Progenitor cell of endocrine pancreas (in vitro differentiated cells): ENCODE measurements around the gene LMAN1. TPM values are rescaled to one million over a fixed set of nuclear protein-coding genes. Genes with fewer than 3 reads are reported as not detected.

Source experiments
- DNase-seq: peaks from one replicate; pipeline ENCODE4 v3.0.0; 2021; ENCODE audit warnings: low spot score; ENCODE audit not compliant: unreplicated experiment
- H3K27ac Mint-ChIP-seq: 2 replicates; pipeline ENCODE4 v1.8.0; 2021; ENCODE audit warnings: mild to moderate bottlenecking, moderate library complexity, mixed read lengths
- H3K27me3 Mint-ChIP-seq: 2 replicates; pipeline ENCODE4 v1.8.0; 2021; ENCODE audit warnings: mixed read lengths
- H3K36me3 Mint-ChIP-seq: 2 replicates; pipeline ENCODE4 v1.8.0; 2022; ENCODE audit warnings: mixed read lengths; ENCODE audit not compliant: insufficient read depth
- H3K4me1 Mint-ChIP-seq: 2 replicates; pipeline ENCODE4 v1.8.0; 2021; ENCODE audit warnings: low read depth, mixed read lengths
- H3K4me3 Mint-ChIP-seq: 2 replicates; pipeline ENCODE4 v1.8.0; 2021; ENCODE audit warnings: low read depth, mild to moderate bottlenecking, moderate library complexity, mixed read lengths
- H3K9me3 Mint-ChIP-seq: 2 replicates; pipeline ENCODE4 v1.8.0; 2021; ENCODE audit warnings: low read depth, mixed read lengths
- CTCF ChIP-seq: fragments of 200-600 bp; sonication (generic); IDR thresholded peaks from one replicate; pipeline ENCODE4 v1.5.0; 2021; ENCODE audit warnings: antibody characterized with exemption, mild to moderate bottlenecking; ENCODE audit not compliant: unreplicated experiment
- total RNA-seq: library from RNA; stranded (reverse); gene quantifications from 2 replicates; pipeline ENCODE4 v1.2.1, GENCODE V29; 2021

Gene LMAN1
- total RNA-seq, 1 donor from 2014 or later: 78.2 TPM

GRCh38 chr18:59345556-59345955, 13.5 kb downstream of the LMAN1 start:
- DNase-seq: no peak
- H3K4me3 Mint-ChIP-seq: no peak overlapping the region
- TF ChIP-seq CTCF: no peak
- H3K27me3 Mint-ChIP-seq: no peaks in the 10 kb centered on the region
- peaks cover 64% of the 10 kb centered on the region for H3K36me3 Mint-ChIP-seq
- H3K4me1 Mint-ChIP-seq: peaks cover 6% of the 10 kb centered on the region
- peaks cover 23% of the 10 kb centered on the region for H3K9me3 Mint-ChIP-seq
- H3K27ac Mint-ChIP-seq: no peak overlapping the region

- DNase-seq: no peak
- Mint-ChIP-seq H3K4me3 (no peak overlapping the region), H3K27ac (no peak overlapping the region), H3K27me3 (no peaks in the 10 kb centered on the region), H3K4me1 (peaks cover 6% of the 10 kb centered on the region), H3K36me3 (peaks cover 69% of the 10 kb centered on the region), H3K9me3 (peaks cover 23% of the 10 kb centered on the region)
- no peak for TF ChIP-seq CTCF
Measured at GRCh38 chr18:59344996-59345395, 14.1 kb downstream of the LMAN1 start.

- peaks cover 6% of the 10 kb centered on the region for H3K4me1 Mint-ChIP-seq
- no peak for DNase-seq
- H3K36me3 Mint-ChIP-seq: peaks cover 73% of the 10 kb centered on the region
- peaks cover 23% of the 10 kb centered on the region for H3K9me3 Mint-ChIP-seq
- H3K27me3 Mint-ChIP-seq: no peaks in the 10 kb centered on the region
- H3K27ac Mint-ChIP-seq: no peak overlapping the region
- no peak for TF ChIP-seq CTCF
- H3K4me3 Mint-ChIP-seq: no peak overlapping the region
Measured at GRCh38 chr18:59343926-59344325, 15.1 kb downstream of the LMAN1 start.

- no peak overlapping the region for H3K4me3 Mint-ChIP-seq
- H3K9me3 Mint-ChIP-seq: peaks cover 23% of the 10 kb centered on the region
- no peak for DNase-seq
Measured at GRCh38 chr18:59340817-59341216, 18.2 kb downstream of the LMAN1 start.

GRCh38 chr18:59340312-59340711, 18.8 kb downstream of the LMAN1 start:
- Mint-ChIP-seq H3K4me3 (no peak overlapping the region), H3K4me1 (peaks cover 6% of the 10 kb centered on the region), H3K36me3 (peaks cover 78% of the 10 kb centered on the region), H3K9me3 (peaks cover 23% of the 10 kb centered on the region), H3K27me3 (no peaks in the 10 kb centered on the region), H3K27ac (no peak overlapping the region)
- DNase-seq: no peak
- TF ChIP-seq CTCF: no peak

More at GRCh38 chr18:59340817-59341216, 18.2 kb downstream of the LMAN1 start:
- peaks cover 79% of the 10 kb centered on the region for H3K36me3 Mint-ChIP-seq
- no peak for TF ChIP-seq CTCF
- H3K27ac Mint-ChIP-seq: no peak overlapping the region
- H3K4me1 Mint-ChIP-seq: peaks cover 6% of the 10 kb centered on the region
- H3K27me3 Mint-ChIP-seq: no peaks in the 10 kb centered on the region
